GM12874 (cell line): ENCODE data around the gene ABCC11.

Experiments
- TF ChIP-seq, protein P1 (sequence below): IDR thresholded peaks from 2 replicates; pipeline ENCODE4 v1.5.1; 2011; ENCODE audit warnings: low read depth, mild to moderate bottlenecking, control low read depth, low read length, moderate library complexity; ENCODE audit not compliant: insufficient read depth

The ABCC11 gene

DNA sequence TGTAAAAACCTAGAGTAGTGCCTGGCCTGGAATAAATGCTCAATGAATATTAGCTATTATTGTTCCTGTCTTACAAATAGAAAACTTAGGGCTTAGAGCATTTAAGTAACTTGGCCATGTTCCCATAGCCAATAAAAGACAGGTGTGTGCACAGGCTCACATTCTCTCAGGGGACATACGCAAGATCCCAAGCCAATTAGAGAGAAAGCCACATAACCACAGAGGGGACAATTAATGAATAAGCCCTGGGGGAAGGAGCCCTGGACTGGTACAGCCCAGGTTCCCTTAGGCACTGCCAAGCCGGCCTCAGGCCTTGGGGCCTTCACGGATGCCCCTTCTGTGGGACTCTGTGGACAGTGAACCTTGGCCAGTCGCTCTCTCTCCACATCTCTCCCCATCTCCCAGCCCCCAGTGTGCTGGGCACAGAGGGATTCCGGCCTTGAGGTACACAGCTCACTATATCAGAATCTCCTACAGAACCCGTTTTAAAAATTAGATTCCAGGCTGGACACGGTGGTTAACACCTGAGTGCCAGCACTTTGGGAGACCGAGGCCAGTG is 64.3 kb downstream of the ABCC11 start:
- TF ChIP-seq, protein P1, sequence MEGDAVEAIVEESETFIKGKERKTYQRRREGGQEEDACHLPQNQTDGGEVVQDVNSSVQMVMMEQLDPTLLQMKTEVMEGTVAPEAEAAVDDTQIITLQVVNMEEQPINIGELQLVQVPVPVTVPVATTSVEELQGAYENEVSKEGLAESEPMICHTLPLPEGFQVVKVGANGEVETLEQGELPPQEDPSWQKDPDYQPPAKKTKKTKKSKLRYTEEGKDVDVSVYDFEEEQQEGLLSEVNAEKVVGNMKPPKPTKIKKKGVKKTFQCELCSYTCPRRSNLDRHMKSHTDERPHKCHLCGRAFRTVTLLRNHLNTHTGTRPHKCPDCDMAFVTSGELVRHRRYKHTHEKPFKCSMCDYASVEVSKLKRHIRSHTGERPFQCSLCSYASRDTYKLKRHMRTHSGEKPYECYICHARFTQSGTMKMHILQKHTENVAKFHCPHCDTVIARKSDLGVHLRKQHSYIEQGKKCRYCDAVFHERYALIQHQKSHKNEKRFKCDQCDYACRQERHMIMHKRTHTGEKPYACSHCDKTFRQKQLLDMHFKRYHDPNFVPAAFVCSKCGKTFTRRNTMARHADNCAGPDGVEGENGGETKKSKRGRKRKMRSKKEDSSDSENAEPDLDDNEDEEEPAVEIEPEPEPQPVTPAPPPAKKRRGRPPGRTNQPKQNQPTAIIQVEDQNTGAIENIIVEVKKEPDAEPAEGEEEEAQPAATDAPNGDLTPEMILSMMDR: no peak

- TF ChIP-seq, protein P1: no peak
These were observed 66.4 kb downstream of the ABCC11 start for GRCh38 chr16:48180868-48181480.

DNA sequence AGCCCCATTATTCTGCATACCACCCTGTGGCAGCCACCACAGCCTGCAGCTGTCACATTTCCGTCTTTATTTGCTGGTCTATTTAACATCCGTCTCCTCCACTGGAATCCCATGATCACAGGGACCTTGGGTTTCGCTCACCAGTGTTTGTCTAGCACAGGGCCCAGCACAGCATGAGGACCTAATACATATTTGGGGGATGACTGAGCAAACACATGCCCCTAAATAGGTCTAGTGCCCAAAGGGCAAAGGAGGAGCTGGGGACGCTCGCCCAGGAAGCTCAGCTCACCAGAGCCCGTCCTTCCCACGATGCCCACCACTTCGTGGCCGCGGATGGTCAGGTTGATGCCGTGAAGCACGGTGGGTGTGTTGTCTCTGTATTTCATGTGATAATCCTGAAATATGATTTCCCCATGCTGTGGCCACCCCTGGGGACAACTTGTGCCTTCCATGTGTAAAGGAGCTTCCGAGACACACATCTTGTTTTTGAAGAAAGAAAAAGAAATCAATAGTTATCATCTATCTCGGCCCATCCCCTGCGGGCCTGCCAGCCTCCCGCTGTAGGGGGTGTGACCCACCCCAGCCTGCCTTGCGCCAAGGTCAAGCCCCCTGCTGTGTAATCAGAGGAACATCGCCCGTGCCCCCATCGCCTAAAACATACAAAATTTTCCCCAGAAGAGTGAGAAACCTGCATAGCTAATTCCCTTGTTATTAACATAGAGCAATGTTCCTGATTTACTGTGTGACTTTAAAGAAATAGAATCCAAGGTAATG is 70.5 kb downstream of the ABCC11 start:
- TF ChIP-seq, protein P1: no peak

DNA sequence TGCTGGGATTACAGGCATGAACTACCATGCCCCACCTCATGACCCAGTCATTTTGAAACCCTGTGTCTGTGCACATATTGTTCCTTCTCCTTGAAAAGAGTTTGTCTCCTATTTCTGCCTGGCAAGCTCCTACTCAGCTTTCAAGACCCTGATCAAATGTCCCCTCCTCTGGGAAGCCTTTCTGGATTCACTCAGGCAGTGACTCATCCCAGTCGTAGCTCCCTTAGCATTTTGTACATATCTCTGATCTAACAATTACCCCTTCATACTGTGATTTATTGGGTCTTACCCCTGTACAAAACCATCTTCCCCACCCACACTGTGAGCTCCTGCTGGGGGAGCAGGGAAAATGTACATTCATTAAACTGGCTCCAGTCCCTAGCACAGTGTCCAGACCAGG is 73.5 kb downstream of the ABCC11 start:
- TF ChIP-seq, protein P1: no peak

DNA sequence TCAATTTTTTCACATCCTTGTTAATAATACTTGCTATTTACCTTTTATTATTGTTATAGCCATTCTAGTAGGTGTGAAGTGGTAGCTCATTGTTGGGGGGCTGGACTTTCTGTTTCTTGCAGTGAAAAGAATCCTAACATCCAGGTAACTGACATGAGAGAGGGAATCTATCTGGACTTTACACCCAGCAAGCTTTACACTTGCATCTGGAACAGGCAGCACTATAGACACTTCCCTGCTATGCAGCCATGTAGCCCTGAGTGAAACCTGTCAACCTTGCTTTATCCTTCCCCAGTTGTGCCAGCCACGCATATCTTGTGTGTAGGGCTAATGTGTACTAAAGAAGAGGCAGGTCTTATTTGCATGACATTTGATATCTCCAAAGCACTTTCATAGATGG is 74.7 kb downstream of the ABCC11 start:
- TF ChIP-seq, protein P1: no peak

DNA sequence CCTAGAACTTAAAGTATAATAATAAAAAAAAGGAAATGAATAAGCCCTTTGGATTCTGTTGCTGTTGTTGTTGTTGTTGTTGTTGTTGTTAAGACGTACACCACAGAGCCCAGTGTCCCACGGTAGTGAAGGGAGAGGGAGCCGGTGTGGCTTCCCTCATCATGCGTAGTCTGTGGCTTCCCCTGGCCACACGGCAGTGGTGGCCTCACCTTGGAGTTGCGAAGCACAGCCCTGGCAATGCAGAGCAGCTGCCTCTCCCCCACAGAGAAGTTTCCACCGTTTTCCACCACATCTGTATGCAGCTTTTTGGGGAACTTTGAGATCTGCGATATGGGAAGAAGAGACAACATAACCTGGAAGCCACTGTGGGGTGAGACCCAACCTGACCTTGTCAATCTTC is 77.4 kb downstream of the ABCC11 start:
- TF ChIP-seq, protein P1: no peak

DNA sequence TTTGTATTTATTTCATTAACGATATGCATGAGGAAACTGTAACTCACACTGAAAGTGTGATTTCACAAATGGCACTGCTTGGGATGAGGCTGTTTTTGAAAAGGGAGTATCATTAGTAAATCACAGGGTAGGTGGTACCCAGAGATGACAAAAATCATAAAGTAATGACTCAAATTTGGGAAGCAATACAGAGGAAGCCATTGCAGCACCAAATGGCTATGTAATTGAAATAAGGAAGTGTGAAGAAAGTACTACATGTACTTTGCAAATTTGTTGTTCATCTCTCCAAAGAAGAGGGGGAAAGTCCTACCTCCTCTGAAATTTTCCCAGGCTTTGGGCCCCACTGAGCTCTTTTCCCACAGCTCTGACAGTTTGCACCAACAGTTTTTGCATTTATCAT is 79.3 kb downstream of the ABCC11 start:
- TF ChIP-seq, protein P1: no peak
